HG03103 (cell line): Measurements from ENCODE around the gene HNRNPD.
A peak's percentile ranks its signal among the peaks of the same experiment; 100 is the strongest.
"Not testable (repeated sequence)": the region's sequence is repeated elsewhere in the genome, so short reads cannot be mapped to it uniquely, and the experiment has no call there.

Experiments
- ATAC-seq: cut with Tn5 transposase; IDR thresholded peaks from one replicate; pipeline ENCODE4 v1.9.1; 2021; ENCODE audit warnings: low read depth; ENCODE audit not compliant: unreplicated experiment

Gene HNRNPD

DNA sequence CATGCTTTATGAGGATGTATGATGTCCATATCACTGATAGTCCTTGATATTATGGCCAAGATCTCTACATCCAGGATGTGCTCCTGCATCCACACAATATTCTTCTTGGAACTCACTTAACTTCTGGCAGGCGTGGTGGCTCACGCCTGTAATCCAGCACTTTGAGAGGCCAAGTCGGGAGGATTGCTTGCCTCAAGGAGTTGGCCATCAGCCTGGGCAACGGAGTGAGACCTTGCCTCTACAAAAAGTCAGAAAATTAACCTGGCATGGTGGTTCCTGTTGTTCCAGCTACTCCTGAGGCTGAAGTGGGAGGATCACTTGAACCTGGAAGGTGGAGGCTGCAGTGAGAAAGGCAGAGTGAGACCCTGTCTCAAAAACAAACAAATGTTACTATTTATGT lies 2.3 kb upstream of the HNRNPD start:
- no peak for ATAC-seq

DNA sequence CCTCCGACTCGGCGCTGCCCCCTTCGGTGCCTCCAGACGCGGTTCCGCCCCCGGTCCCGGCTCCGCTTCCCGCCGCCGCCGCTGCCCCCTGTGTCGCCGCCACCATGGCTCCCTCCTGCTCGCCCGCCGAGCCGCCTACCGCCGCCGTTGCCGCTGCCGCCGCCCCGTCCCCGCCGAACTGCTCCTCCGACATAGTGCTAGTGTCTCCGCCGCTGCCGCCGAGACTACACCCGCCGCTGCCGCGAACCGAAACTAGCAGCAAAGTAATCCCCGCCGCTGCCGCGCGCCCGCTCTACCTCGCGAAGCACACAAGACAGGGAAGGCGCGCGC lies 340 bp downstream of the HNRNPD start:
- ATAC-seq = peak; percentile 7

DNA sequence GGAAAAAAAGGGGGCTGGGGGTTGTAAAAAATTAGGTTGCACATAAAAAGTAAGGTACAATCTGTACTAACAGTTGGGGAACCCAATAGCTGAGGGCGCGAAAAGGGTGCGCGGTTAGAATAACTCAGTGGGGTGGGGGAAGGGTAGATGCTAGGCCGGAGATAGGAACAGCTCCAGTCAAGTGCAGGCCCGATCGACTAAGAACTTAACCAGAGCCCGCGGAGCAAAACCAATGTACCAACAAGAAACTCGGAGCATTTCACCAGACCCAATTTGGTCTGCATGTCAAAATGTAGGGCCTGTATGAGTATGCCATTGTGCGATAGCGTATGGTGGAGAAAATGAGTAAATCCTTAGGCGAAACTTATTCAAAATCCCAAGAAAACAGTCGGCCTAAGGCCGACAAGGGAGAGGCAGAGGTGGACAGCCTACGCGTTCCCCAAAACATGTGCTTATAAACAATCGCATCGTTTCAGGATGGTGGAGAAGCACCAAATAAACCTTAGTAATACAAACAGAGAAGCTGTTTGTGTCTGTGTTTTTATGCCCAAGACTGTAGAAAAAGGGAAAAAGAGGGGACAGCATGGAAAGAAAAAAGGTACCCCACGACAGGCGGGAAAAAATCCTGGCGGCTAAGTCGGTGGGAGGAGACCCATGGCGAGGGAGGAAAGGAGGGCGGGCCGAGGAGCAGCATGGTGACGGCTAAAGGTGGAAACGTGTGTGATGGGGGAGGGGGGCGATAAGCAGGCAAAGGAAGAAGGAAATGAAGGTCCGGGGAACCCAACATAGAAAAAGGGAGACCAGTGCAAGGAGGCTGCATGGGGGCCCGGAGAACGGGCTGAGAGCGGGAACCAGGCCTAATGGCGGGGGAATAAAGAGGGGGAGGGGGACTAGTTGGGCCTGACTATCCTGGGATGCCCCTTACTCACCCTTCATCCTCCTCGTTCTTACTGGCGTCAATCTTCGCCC lies 990 bp downstream of the HNRNPD start:
- ATAC-seq = no peak

DNA sequence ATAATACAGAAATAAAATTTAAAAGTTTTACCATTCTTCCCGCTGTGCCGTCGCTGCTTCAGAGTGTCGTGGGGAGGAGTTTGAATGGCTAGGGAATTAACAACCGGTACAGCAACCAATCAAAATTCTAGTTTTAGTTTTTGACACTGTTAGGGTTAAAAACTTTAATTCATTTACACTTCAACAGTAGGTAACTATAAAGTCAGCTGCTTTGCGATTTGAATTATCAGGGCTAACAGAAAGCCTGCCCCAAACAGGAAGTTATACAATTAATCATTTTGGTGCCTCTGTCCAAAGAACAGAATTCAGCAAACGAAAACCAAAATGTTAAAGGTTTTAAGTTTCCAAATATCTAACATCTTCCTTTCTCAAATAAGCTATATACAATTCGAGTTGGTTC lies 2.3 kb downstream of the HNRNPD start:
- ATAC-seq = no peak

DNA sequence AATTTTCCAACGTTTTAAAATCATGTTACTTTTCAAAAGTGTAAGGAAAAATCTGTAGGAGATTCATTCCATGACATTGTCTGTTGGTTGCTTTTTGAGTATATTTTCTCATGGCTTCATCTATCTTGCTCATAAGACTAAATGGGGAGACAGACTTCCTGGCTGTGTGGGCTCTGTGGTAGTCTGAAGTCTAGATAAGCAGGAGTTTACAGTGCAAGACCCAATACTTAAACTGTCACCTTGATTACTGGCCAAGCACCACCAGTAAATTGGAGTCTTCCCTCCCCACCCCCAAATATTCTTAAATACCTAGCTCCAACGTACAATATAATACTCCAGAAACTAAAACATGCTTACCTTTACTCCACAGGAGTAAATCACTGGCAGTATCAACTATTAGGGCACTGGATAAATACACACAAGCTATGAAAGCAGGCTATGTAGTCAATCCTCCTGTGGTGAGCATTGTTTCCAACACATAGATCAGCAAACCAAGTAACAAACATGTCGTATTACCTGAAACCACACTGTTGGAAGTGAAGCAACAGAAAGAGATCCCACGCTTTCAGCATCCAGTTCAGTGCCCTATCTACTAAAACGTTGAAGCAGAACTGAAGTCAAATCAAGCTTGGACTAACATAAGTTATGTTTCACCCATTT lies 6.2 kb downstream of the HNRNPD start:
- ATAC-seq = no peak

DNA sequence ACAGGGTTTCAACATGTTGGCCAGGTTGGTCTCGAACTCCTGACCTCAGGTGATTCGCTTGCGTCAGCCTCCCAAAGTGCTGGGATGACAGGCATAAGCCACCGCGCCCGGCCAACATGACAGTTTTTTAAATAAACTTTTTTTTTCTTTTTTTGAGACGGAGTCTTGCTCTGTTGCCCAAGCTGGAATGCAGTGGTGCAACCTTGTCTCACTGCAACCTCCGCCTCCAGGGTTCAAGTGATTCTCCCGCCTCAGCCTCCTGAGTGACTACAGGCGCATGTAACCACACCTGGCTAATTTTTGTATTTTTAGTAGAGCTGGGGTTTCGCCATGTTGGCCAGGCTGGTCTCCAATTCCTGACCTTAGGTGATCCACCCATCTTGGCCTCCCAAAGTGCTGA lies 7.4 kb downstream of the HNRNPD start:
- not testable (repeated sequence) for ATAC-seq

DNA sequence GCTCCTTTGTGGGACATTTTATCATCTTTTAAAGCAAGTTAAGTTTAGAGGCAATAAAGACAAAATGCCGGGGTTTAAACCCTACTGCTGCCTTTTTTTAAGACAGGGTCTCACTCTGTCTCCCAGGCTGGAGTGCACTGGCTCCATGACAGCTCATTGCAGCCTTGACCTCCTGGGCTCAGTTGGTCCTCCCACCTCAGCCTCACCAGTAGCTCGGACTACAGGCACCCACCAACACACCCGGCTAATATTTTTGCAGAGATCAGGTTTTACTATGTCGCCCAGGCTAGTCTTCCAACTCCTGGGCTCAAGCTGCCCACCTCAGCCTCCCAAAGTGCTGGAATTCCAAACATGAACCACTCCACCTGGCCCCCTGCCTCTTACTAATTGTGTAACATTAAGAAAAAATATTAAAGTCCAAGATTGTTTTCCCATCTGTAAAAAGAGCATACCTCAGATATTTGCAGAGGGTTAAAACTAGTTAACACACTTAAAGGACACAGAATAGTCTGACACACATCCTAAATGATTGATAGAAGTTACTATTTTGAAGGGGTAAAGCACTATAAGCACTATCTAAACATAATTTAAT lies 9.8 kb downstream of the HNRNPD start:
- ATAC-seq = no peak

DNA sequence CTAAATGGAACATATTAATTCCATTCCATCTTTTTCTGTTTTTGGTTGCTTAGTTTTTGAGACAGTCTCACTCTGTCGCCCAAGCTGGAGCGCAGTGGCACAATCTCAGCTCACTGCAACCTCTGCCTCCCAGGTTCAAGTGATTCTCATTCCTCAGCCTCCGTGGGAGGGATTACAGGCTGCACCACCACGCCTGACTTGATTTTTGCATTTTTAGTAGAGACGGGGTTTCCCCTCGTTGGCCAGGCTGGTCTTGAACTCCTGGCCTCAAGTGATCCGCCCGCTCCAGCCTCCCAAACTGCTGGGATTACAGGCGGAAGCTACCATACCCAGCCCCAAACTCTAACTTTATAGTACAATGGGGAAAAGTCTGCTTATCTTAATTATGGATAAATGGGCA lies 11.2 kb downstream of the HNRNPD start:
- peak; percentile 42 for ATAC-seq

DNA sequence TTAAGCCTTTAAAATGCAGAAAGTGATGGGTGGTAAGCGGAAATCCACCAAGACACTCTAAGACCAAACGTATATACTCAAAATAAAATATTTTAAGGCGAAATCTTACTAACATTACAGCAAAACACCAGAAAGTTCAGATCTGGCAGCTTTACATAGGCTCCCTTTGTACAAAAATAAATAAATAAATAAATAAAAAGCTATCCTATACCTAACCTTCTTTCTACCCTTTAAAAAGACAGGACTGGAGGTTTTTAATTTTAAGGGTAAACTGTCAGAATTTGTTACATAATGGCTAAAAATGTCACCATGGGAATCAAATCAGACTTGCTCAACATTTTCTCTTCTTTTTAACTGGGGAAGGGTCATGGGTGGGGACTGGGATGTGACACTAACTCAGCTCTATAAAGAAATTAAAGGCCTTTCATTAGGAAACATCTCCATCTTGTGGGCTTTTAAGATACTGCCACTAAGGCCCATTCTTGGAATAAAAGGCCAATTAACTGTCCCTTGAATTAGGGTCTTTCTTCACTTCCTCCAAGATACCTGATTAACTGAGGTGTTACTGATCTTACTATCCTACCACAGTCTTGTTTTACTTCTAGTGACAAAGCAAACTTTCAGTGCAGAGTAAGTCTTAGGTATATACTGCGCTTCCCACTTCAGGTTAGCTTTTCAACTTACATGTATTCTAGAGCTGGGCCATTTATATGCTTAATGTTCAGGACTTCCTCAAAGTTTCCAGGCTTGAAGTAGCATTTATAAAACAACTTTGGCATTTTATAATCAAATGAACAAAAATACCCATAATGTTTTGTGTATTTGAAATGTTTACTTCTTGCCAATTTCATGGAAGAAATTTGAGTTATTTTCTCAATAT lies 13.3 kb downstream of the HNRNPD start:
- no peak for ATAC-seq

DNA sequence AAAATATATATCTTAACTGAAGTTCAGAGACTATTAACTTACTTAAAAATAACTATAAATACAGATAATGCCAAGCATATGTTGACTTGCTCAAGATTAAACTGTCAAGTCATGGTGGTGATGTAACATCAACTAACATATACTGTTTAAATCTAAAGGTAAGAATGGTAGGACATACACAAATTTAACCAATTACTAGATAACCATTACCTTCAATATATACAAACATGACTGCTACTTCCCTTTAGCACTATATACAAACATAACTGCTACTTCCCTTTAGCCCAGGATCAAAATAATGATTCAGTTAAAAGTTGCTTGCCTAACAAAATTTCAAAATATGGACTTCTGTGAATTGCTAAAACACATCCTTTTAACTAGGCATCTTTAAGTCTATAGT lies 14.9 kb downstream of the HNRNPD start:
- ATAC-seq = no peak

DNA sequence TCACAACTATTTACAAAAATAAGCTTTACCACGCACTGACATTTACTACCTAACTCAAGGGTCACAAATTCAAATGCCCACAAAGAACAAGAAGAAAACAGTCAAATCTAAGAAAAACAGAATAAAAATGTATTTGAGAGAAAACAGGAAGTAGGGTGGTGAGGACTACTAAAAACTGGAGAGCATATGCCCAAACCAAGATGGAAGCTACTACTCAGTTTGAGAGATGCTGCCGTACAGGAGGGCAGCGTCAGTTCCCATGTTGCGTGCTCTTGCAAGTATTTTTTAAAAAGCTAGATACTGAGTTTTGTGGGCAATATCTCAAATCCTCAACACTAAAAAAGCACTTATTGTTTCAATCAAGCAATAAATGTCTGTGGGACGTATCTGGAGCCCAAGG lies 16.2 kb downstream of the HNRNPD start:
- ATAC-seq = no peak

DNA sequence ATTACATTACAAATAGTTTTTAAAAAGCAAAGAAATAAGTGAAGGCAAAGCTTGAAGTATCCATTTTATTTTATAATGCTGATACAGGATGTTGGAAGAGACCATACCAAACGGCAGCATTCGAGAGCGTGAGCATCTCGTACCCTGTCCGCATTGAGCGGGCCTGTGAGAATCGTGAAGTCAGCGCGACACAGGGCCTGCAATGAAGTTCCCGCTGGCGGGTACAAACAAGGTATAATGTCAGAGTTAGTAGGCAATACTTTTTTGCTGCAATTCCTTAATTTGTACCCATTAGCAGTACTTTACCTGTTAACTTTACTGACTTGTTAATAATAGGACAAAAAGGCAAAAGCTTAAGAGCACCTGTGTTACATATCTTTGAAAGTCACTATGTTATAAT lies 19.0 kb downstream of the HNRNPD start:
- no peak for ATAC-seq

DNA sequence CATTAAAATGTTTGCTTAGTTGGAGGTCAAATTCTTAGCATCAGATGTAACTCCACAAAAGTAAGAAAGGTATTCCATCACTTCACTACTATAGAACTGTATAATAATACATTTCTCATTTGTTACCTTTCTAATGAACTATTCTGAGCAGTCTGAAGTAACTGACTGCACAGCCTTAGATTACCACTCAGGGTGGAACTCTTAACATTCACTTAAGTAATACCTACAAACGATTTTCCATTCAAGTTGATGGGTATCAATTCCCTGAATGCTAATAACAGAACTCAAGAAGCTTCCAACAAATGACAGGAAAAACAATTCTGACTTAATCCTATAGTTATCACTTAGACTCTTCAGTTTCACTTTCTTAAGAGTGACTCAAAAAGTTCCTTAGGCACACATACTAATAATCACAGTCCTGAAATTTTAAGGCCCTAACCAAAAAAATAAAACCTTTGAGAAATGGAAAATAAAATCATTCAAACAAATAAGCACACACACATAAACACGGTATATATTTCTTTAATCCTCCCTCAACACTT lies 20.9 kb downstream of the HNRNPD start:
- no peak for ATAC-seq

DNA sequence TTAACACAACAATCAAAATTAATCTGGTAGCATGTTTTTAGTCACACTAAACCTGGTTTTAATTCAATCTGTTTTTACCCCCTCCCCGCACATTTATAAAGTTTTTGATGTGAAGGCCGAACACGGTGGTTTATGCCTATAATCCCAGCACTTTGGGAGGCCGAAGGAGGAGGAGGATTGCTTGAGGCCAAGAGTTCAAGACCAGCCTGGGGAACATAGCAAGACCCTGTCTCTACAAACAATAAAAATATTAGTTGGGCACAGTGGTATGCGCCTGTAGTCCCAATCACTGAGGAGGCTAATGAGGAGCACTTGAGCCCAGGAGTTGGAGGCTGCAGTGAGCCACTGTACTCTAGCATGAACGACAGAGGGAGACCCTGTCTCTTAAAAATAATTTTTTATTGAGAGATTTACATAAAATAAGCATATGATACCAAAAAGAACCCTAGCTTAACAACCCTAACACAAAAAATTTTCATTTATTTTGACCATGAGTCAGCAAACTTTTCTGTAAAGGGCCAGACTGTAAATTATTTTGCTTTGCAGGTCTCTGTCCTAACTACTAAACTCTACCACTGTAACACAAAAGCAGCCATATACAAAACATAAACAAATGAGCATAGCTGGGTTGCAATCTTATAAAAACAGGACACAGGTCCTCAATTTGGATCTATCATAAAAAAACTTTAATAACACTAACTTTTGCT lies 21.5 kb downstream of the HNRNPD start:
- ATAC-seq = no peak

DNA sequence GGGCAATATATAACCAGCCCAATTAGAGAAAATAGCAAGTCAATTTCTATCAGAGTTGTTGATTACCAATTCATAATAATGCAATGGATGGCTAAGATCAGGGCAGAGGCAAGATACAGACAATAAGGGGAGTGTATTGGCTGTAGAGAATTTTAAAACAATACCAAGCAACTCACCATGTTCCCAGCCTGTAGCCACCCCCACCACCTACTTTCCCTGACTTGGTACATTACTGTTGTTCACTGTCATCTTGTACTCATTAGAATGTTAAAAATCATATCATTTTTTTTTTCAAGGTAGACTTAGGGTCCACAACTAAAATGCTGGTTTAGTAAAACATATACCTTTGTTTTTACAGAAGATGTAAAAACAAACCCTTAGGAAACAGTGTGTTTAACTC lies 27.7 kb downstream of the HNRNPD start:
- no peak for ATAC-seq

DNA sequence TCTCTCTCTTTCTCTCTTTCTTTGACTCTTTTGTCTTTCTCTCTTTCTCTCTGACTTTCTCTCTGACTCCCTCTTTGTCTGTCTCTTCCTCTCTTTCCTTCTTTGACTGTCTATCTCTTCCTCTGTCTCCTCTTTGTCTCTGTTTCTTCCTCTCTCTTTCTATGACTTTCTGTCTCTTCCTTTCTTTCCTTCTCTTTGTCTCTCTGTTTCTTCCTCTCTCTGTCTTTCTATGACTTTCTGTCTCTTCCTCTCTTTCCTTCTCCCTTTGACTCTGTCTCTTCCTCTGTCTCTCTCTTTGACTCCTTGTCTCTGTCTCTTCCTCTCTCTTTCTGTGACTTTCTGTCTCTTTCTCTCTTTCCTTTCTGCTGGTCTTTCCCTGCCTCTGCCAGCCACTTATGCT lies 38.7 kb downstream of the HNRNPD start:
- no peak for ATAC-seq

DNA sequence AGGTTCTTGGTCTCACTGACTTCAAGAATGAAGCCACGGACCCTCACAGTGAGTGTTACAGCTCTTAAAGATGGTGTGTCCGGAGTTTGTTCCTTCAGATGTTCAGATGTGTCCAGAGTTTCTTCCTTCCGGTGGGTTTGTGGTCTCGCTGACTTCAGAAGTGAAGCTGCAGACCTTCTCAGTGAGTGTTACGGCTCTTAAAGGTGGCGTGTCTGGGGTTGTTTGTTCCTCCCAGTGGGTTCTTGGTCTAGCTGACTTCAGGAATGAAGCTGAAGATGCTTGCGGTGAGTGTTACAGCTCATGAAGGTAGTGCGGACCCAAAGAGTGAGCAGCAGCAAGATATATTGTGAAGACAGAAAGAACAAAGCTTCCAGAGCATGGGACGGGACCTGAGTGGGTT lies 40.1 kb downstream of the HNRNPD start:
- ATAC-seq = not testable (repeated sequence)

DNA sequence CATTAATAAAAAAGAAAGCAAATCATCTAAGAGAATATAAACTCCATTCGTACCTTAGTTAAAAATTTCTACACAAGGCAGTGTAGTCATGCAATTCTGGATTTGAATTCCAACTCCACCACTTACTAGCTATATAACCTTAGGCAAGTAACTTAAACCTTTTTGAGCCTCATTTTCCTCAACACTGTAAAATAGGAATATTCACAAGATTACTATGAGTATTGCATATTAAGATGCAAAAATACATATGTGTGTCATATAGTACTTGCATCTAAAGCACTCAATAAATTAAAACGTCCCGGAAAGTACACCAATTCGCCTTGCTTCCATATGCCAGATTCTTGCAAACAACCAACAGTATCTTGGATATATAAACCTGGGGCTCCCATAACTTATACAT lies 42.0 kb downstream of the HNRNPD start:
- no peak for ATAC-seq

DNA sequence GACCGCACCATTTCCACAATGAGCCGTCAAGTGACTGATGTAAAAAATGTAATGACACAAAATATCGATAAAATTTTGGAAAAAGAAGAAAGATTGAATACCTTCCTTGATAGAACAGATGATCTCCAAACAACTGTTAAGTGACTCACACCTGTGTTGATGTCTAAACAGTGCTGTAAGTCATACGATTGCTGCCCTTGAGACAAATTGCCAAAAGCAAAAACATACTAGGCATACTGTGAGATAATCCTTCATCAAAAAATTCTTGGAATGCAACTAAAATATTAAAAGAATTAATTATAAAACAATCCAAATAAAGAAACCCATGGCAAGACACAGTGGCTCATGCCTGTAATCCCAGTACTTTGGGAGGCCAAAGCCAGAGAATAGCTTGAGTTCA lies 53.4 kb downstream of the HNRNPD start:
- no peak for ATAC-seq

DNA sequence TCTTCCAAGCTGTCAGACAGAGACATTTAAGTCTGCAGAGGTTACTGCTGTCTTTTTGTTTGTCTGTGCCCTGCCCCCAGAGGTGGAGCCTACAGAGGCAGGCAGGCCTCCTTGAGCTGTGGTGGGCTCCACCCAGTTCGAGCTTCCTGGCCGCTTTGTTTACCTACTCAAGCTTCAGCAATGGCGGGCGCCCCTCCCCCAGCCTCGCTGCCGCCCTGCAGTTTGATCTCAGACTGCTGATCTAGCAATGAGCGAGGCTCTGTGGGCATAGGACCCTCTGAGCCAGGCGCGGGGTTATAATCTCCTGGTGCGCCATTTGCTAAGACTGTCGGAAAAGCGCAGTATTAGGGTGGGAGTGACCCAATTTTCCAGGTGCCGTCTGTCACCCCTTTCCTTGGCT lies 70.7 kb downstream of the HNRNPD start:
- not testable (repeated sequence) for ATAC-seq
